Measurements from ENCODE around the gene NCBP3.
"Not testable (repeated sequence)": the region's sequence is repeated elsewhere in the genome, so short reads cannot be mapped to it uniquely, and the experiment has no call there.

Gene NCBP3

GRCh38 chr17:3808701-3809100, 37.3 kb downstream of the NCBP3 start:
- DNase-seq = no peak

DNA sequence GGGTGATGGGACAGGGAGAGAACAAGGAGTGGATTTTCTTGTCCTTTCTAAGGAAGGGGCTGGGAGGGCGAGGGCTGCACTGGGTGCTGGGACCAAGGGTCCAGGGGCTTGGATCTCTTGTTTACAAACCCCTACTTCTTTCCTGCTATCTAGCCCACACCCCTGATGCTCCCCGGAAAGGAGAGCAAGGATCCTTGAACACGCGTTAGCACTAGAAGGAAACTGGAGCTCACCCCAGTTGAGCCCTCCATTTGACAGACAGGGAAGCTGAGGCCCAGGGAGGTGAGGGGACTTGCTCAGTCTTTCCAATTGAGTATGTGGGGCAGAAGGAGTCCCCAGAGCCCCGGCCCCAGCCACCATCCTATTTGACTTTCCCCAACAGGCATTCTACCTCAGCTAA, 40.5 kb downstream of the NCBP3 start:
- no peak for DNase-seq

GRCh38 chr17:3804503-3804931, 41.5 kb downstream of the NCBP3 start:
- DNase-seq = no peak

GRCh38 chr17:3803308-3803640, 42.8 kb downstream of the NCBP3 start:
- DNase-seq = no peak

DNA sequence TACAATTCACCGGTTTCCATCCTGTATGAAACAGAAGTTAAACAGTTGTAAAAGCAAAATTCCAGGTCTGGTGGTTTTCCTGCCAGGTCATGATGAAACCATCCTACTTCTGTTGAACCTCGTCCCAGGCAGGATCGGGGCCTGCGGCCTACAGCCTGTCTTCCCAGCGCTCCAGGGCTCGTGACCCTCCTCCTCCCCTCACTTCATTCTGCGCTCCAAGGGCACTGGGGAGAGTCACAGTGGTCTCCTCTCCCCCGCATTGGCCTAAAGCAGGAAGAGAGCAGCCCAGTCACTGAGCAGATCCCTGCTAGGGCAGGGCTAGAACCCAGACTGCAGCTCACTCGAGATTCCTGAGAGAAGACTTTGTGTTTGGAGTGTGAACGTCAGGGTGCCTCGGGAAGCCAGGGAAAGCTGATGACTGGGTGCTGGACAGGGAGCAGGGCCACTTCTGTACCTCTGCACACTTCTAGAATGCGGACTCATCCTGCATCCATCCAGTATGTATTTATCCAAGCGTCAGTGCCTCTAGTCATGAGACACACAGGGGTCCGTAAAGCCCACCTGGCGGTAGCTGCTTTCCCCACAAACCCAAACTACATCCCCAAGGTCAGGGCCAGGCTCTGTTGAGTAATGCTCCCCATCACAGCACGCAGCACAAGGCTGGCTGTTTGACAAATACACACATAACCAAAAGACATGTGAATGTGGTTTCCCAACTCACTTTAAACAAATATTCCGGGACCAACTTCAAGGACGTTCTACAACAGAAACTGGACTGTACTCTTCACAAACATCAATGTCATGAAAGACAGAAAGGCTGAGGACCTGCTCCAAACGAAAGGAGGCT, 43.4 kb downstream of the NCBP3 start:
- no peak for DNase-seq

GRCh38 chr17:3801792-3802191, 44.3 kb downstream of the NCBP3 start:
- no peak for DNase-seq

DNA sequence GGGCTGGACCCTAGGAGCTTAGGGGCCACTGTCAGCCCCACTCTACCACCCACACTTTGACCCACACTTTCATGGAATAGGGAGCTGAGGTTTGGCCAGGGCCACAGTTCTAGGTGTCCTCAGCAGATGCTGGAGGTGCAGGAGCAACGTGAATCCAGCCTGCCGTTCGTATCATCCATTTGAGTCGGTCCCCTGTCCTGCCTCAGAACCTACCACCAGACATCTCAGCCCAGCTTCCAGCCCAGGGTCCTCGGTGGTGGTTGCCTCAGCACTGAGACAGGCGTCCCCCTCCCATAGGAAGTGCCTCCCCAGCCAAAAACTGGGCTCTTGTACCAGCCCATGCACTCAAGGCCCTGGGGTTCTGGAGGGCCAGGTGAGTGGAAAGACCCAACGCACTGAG, 44.7 kb downstream of the NCBP3 start:
- DNase-seq = no peak

DNA sequence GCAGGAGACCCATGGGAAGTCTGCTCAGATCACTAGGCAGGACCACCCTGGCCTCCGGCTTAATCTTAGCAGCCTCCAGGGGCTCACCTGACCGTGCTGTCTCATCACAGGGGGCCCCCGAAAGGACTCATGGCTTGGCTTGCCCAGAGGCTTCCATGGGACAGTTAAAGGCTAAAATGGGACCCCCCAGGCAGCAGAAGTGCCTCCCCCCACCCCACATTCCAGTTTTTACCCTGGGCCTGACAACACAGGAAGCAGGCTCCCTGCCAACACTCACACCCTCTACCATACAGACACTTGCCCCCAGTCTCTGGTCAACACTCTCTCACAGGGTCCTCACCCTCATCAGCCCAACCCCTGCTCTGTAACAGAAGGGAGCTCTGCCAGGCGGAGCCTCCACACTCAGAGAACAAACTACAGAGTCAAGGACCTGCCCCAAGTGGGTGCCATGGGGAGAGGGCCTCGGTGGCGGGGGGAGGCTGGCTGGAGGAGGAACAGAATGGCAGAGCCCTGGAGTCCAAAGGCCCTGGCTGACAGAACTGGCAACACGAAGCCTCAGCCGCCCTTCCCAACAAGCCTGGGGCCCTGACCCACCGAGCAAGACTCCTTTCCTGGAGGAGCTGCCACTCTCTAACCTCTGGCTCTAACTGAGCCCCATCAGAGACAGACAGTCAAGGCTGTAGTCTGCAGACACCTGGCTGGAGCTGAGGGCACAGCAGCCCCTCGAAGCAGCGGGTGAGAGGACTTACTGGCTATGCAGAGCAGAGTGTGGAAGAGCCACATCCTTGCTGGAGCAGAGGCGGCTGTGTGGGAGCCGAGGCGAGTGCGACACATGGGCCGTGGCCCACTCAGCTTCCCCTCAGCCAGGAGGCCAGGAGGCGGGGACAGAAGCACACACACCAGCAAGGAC, 45.4 kb downstream of the NCBP3 start, which contains the start of gene ITGAE:
ITGAE (minus strand) TSS at position 827 of the 910 bp plus-strand sequence; CDS start at position 783, 44 bp downstream.
- no peak for DNase-seq

- no peak for DNase-seq
Measured at GRCh38 chr17:3799181-3799945, 46.7 kb downstream of the NCBP3 start.

GRCh38 chr17:3798273-3799180, 47.5 kb downstream of the NCBP3 start:
- no peak for DNase-seq

GRCh38 chr17:3796822-3797170, 49.2 kb downstream of the NCBP3 start:
- no peak for DNase-seq

GRCh38 chr17:3796110-3796821, 49.8 kb downstream of the NCBP3 start:
- DNase-seq = no peak

GRCh38 chr17:3795390-3796102, 50.5 kb downstream of the NCBP3 start:
- DNase-seq = no peak

- no peak for DNase-seq
Measured at GRCh38 chr17:3794557-3795389, 51.3 kb downstream of the NCBP3 start.

- not testable (repeated sequence) for DNase-seq
Measured at GRCh38 chr17:3794152-3794551, 51.9 kb downstream of the NCBP3 start.

DNA sequence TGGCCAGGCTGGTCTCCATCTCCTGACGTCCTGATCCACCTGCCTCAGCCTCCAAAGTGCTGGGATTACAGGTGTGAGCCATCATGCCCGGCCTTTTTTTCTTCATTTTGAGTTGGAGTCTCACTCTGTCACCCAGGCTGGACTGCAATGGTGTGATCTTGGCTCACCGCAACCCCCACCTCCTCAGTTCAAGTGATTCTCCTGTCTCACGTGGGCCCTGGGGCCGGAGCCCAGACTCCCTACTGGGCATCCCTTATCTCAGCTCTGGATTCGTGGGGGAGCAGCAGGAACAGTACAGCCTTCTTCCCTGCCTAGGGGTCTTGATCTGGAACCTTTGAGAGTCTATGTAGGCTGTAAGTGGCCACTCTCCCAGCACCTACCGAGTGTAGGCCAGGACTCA, 52.8 kb downstream of the NCBP3 start:
- not testable (repeated sequence) for DNase-seq

DNA sequence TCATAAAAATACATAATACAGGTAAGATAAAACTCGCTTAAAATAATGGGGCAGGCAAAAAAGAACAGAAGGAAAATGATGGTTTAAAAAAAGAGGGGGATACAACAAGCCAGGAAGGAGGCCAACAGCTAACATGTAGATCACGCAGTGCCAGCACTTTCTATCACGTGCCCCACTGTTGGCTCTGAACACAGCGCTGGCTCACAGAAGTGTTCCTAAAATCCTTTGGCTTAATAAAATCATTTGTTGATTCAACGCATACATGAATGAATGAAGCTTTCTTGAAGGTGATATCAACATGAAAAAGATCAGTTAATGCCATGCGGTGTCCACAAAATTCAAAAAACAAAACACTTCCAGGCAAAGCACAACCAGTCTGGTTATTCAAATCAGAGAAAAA, 53.6 kb downstream of the NCBP3 start:
- DNase-seq = no peak

DNA sequence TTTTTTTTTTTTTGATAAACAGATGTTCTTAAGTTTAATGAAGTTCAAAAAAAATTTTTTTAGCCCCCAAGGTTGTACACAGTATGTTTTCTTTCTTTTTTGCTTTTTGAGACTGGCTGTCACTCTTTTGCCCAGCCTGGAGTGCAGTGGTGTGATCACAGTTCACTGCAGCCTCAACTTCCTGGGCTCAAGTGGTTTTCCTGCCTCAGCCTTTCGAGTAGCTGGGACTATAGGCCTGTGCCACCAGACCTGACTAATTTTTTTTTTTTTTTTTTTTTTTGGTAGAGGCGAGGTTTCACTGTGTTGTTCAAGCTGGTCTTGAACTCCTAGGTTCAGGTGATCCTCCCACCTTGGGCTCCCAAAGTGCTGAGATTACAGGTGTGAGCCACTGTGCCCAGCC, 57.8 kb downstream of the NCBP3 start:
- DNase-seq = no peak

DNA sequence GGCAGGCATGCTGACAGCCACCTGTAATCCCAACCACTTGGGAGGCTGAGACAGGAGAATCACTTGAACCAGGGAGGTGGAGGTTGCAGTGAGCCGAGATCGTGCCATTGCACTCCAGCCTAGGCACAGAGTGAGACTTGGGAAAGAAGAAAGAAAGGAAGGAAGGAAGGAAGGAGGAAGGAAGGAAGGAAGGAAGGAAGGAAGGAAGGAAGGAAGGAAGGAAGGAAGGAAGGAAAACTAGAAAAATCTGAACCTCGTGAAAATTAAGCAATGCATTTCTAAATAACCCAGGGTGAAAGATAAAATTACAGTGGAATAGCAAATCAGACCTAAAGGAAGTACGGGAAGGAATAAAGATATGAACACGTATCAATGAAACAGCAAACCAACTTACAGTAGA, 60.7 kb downstream of the NCBP3 start:
- DNase-seq = not testable (repeated sequence)

DNA sequence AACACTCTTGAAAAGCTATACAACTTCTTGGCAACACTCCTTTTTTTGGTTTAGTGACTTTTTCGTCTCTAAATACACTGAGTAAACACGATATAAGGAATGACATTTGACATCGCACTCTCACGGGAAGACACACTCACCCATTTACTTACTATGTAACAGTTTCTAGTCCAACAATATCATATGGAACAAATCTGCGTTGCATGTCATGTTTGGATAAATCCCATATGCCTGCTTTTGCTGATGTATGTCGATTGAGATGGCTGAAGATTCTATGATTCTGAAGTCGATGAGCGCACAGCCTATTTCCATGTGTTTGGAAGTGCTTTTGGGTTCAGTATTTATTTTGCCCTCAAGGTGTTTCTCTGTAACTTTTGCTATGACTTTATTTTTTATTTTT, 63.3 kb downstream of the NCBP3 start:
- no peak for DNase-seq

All from COR-L47 (cell line).